ENCODE data around the gene HDAC3. TPM values are rescaled to one million over a fixed set of nuclear protein-coding genes. Genes with fewer than 3 reads are reported as not detected.

HDAC3 gene
- total and polyA plus RNA-seq, 4 donors, result 35.1 to 62.5 (median 46.7) TPM

- H3K4me1 ChIP-seq (ENCODE audit: control insufficient read depth in 5 of 5, insufficient read depth in 5 of 5, low read length in 5 of 5), result peaks cover 0 to 21% (median 10%) of the 10 kb centered on the region in 5 donors
- no peaks in the 10 kb centered on the region for H3K27me3 ChIP-seq (ENCODE audit: control insufficient read depth in 3 of 3, insufficient read depth in 3 of 3, low read length in 2 of 3)
Measured at GRCh38 chr5:141608557-141608956, 28.1 kb downstream of the HDAC3 start.

GRCh38 chr5:141608046-141608445 is 28.6 kb downstream of the HDAC3 start:
- Histone ChIP-seq H3K9me3 (ENCODE audit: control insufficient read depth in 4 of 4, insufficient read depth in 3 of 4, low read length in 3 of 4) (no peaks in the 10 kb centered on the region), H3K9ac (ENCODE audit: insufficient read depth in 1 of 2, low read length in 2 of 2) (no peak overlapping the region), H3K27ac (ENCODE audit: low read depth in 1 of 2, low read length in 1 of 2) (no peak overlapping the region), H3K36me3 (ENCODE audit: control insufficient read depth in 4 of 4, insufficient read depth in 4 of 4, low read length in 4 of 4) (no peaks in the 10 kb centered on the region), H3K4me1 (ENCODE audit: control insufficient read depth in 5 of 5, insufficient read depth in 5 of 5, low read length in 5 of 5) (peaks cover 0 to 22% (median 7%) of the 10 kb centered on the region in 5 donors), H3K27me3 (ENCODE audit: control insufficient read depth in 3 of 3, insufficient read depth in 3 of 3, low read length in 2 of 3) (no peaks in the 10 kb centered on the region), H3K4me3 (no peak overlapping the region)
- TF ChIP-seq CTCF (IDR thresholded peaks at IDR 0.05; ENCODE audit: control extremely low read depth, extremely low read depth), result no peak
- no peak for ATAC-seq (ENCODE audit: insufficient read depth, low FRiP score)
- no peak for DNase-seq
- whole genome bisulfite sequencing, 2 donors, result 80 to 98% methylated on average over 2 of the region's 2 CpGs

More at GRCh38 chr5:141608557-141608956, 28.1 kb downstream of the HDAC3 start:
- ATAC-seq (ENCODE audit: insufficient read depth, low FRiP score), result no peak
- Histone ChIP-seq H3K36me3 (ENCODE audit: control insufficient read depth in 4 of 4, insufficient read depth in 4 of 4, low read length in 4 of 4) (no peaks in the 10 kb centered on the region), H3K9me3 (ENCODE audit: control insufficient read depth in 4 of 4, insufficient read depth in 3 of 4, low read length in 3 of 4) (no peaks in the 10 kb centered on the region), H3K4me3 (no peak overlapping the region), H3K9ac (ENCODE audit: insufficient read depth in 1 of 2, low read length in 2 of 2) (no peak overlapping the region), H3K27ac (ENCODE audit: low read depth in 1 of 2, low read length in 1 of 2) (no peak overlapping the region)
- DNase-seq, result peak in 1 of 3 donors; percentile 20
- 21 to 42% methylated on average over 1 of the region's 1 CpG for WGBS, 2 donors
- no peak for TF ChIP-seq CTCF (IDR thresholded peaks at IDR 0.05; ENCODE audit: control extremely low read depth, extremely low read depth)

- no peak overlapping the region for H3K4me3 ChIP-seq
- no peaks in the 10 kb centered on the region for H3K36me3 ChIP-seq (ENCODE audit: control insufficient read depth in 4 of 4, insufficient read depth in 4 of 4, low read length in 4 of 4)
- H3K9me3 ChIP-seq (ENCODE audit: control insufficient read depth in 4 of 4, insufficient read depth in 3 of 4, low read length in 3 of 4), result no peaks in the 10 kb centered on the region
- TF ChIP-seq CTCF (IDR thresholded peaks at IDR 0.05; ENCODE audit: control extremely low read depth, extremely low read depth), result no peak
- no peaks in the 10 kb centered on the region for H3K27me3 ChIP-seq (ENCODE audit: control insufficient read depth in 3 of 3, insufficient read depth in 3 of 3, low read length in 2 of 3)
- ATAC-seq (ENCODE audit: insufficient read depth, low FRiP score) (peak; percentile 71), DNase-seq (peak in 2 of 3 donors; percentile 42 to 65)
- peak overlapping the region; percentile 1 to 85 for H3K27ac ChIP-seq (ENCODE audit: low read depth in 1 of 2, low read length in 1 of 2)
- H3K4me1 ChIP-seq (ENCODE audit: control insufficient read depth in 5 of 5, insufficient read depth in 5 of 5, low read length in 5 of 5), result peaks cover 0 to 28% (median 7%) of the 10 kb centered on the region in 5 donors
- no peak overlapping the region for H3K9ac ChIP-seq (ENCODE audit: insufficient read depth in 1 of 2, low read length in 2 of 2)
- 20 to 35% methylated on average over 6 of the region's 6 CpGs for WGBS, 2 donors
Measured at GRCh38 chr5:141605523-141606277, 30.9 kb downstream of the HDAC3 start.
